ENCODE data around the gene PLRG1.

Gene PLRG1

GRCh38 chr4:154534296-154534695 is 15.9 kb downstream of the PLRG1 start:
- H3K36me3 ChIP-seq (ENCODE audit: insufficient read depth, low read length), result peaks cover 27% of the 10 kb centered on the region

GRCh38 chr4:154529728-154530519 is 20.3 kb downstream of the PLRG1 start:
- Histone ChIP-seq H2AFZ (ENCODE audit: low read length) (no peak overlapping the region), H3K9me3 (ENCODE audit: insufficient read depth, low read depth, low read length) (no peaks in the 10 kb centered on the region)
- no peak for TF ChIP-seq EZH2phosphoT487 (IDR thresholded peaks at IDR 0.05; ENCODE audit: borderline replicate concordance)

More at GRCh38 chr4:154534296-154534695, 15.9 kb downstream of the PLRG1 start:
- no peak overlapping the region for H3K9ac ChIP-seq (ENCODE audit: low read depth, low read length, poor library complexity, severe bottlenecking)
- no peaks in the 10 kb centered on the region for H4K20me1 ChIP-seq (ENCODE audit: insufficient read depth, low read length, poor library complexity, severe bottlenecking)
- no peaks in the 10 kb centered on the region for H3K9me2 ChIP-seq (replicated peaks; ENCODE audit: low read depth, low read length)
- no peak overlapping the region for H2AFZ ChIP-seq (ENCODE audit: low read length)
- no peaks in the 10 kb centered on the region for H3K9me3 ChIP-seq (ENCODE audit: insufficient read depth, low read depth, low read length)
- H3F3A ChIP-seq (ENCODE audit: low read depth), result no peaks in the 10 kb centered on the region
- no peak for TF ChIP-seq EZH2phosphoT487 (IDR thresholded peaks at IDR 0.05; ENCODE audit: borderline replicate concordance)
- no peak for TF ChIP-seq CTCF (conservative IDR thresholded peaks at IDR 0.05; ENCODE audit: low read length)
- no peaks in the 10 kb centered on the region for H3K4me1 ChIP-seq (ENCODE audit: insufficient read depth, low read length, poor library complexity, severe bottlenecking)
- H3K27me3 ChIP-seq (ENCODE audit: insufficient read depth, low read length, poor library complexity, severe bottlenecking), result no peaks in the 10 kb centered on the region
- H3K79me2 ChIP-seq (ENCODE audit: insufficient read depth, low read length), result no peaks in the 10 kb centered on the region
- no peak overlapping the region for H3K4me3 ChIP-seq (ENCODE audit: low read length, poor library complexity, severe bottlenecking)
- H3K4me2 ChIP-seq (ENCODE audit: low read depth, low read length, poor library complexity, severe bottlenecking), result no peak overlapping the region

DNA sequence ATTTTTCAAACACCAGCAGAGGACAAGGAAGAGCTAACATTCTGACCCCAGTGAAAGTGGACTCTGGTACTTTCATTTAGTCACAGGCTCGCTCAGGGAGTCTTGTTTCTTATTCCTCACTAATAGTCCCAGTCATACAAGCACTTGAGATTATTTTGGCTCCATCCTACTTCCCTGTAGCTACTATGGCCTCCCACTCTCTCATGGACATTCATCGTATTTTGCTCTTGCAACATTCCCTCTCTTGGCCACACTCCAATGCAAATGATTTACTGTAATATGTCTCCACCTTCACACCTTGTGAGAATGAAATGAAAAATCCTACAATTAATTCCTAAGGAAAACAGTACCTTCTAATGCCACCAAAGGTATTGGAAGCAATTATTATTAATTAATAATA is 21.3 kb downstream of the PLRG1 start:
- no peaks in the 10 kb centered on the region for H3K9me3 ChIP-seq (ENCODE audit: insufficient read depth, low read depth, low read length)
- no peak for TF ChIP-seq CTCF (conservative IDR thresholded peaks at IDR 0.05; ENCODE audit: low read length)
- no peak for TF ChIP-seq EZH2phosphoT487 (IDR thresholded peaks at IDR 0.05; ENCODE audit: borderline replicate concordance)
- H3F3A ChIP-seq (ENCODE audit: low read depth), result no peaks in the 10 kb centered on the region
- no peaks in the 10 kb centered on the region for H3K4me1 ChIP-seq (ENCODE audit: insufficient read depth, low read length, poor library complexity, severe bottlenecking)
- no peaks in the 10 kb centered on the region for H4K20me1 ChIP-seq (ENCODE audit: insufficient read depth, low read length, poor library complexity, severe bottlenecking)
- H3K4me2 ChIP-seq (ENCODE audit: low read depth, low read length, poor library complexity, severe bottlenecking), result no peak overlapping the region
- no peaks in the 10 kb centered on the region for H3K79me2 ChIP-seq (ENCODE audit: insufficient read depth, low read length)
- no peaks in the 10 kb centered on the region for H3K27me3 ChIP-seq (ENCODE audit: insufficient read depth, low read length, poor library complexity, severe bottlenecking)
- no peak overlapping the region for H3K9ac ChIP-seq (ENCODE audit: low read depth, low read length, poor library complexity, severe bottlenecking)
- H3K36me3 ChIP-seq (ENCODE audit: insufficient read depth, low read length), result no peaks in the 10 kb centered on the region
- no peak overlapping the region for H3K4me3 ChIP-seq (ENCODE audit: low read length, poor library complexity, severe bottlenecking)
- no peak overlapping the region for H2AFZ ChIP-seq (ENCODE audit: low read length)
- no peaks in the 10 kb centered on the region for H3K9me2 ChIP-seq (replicated peaks; ENCODE audit: low read depth, low read length)

More at GRCh38 chr4:154529728-154530519, 20.3 kb downstream of the PLRG1 start:
- Histone ChIP-seq H3K9me2 (replicated peaks; ENCODE audit: low read depth, low read length) (no peaks in the 10 kb centered on the region), H3K4me3 (ENCODE audit: low read length, poor library complexity, severe bottlenecking) (no peak overlapping the region), H3K36me3 (ENCODE audit: insufficient read depth, low read length) (no peaks in the 10 kb centered on the region; the same call in 1 of the 2 replicates), H3K4me1 (ENCODE audit: insufficient read depth, low read length, poor library complexity, severe bottlenecking) (no peaks in the 10 kb centered on the region), H3K27me3 (ENCODE audit: insufficient read depth, low read length, poor library complexity, severe bottlenecking) (no peaks in the 10 kb centered on the region), H3K4me2 (ENCODE audit: low read depth, low read length, poor library complexity, severe bottlenecking) (no peak overlapping the region), H3K9ac (ENCODE audit: low read depth, low read length, poor library complexity, severe bottlenecking) (no peak overlapping the region), H4K20me1 (ENCODE audit: insufficient read depth, low read length, poor library complexity, severe bottlenecking) (no peaks in the 10 kb centered on the region), H3K79me2 (ENCODE audit: insufficient read depth, low read length) (no peaks in the 10 kb centered on the region), H3F3A (ENCODE audit: low read depth) (no peaks in the 10 kb centered on the region)
